Measurements from ENCODE around the gene PALM.
"Not testable (repeated sequence)": the region's sequence is repeated elsewhere in the genome, so short reads cannot be mapped to it uniquely, and the experiment has no call there.

PALM gene

GRCh38 chr19:703651-704446 lies 4.9 kb upstream of the PALM start:
- peak; percentile 54 for DNase-seq (ENCODE audit: low read depth, low spot score)

GRCh38 chr19:704447-704741 lies 4.3 kb upstream of the PALM start:
- DNase-seq (ENCODE audit: low read depth, low spot score), result no peak

GRCh38 chr19:709196-709964 lies 645 bp downstream of the PALM start:
- DNase-seq (ENCODE audit: low read depth, low spot score), result peak; percentile 40

- DNase-seq (ENCODE audit: low read depth, low spot score), result peak; percentile 48
Measured at GRCh38 chr19:709965-710571, 1.3 kb downstream of the PALM start.

- DNase-seq (ENCODE audit: low read depth, low spot score), result peak; percentile 86
Measured at GRCh38 chr19:710767-711166, 2.0 kb downstream of the PALM start.

GRCh38 chr19:711254-711653 lies 2.5 kb downstream of the PALM start:
- DNase-seq (ENCODE audit: low read depth, low spot score), result no peak

GRCh38 chr19:715347-715746 lies 6.6 kb downstream of the PALM start:
- DNase-seq (ENCODE audit: low read depth, low spot score), result no peak

- DNase-seq (ENCODE audit: low read depth, low spot score), result no peak
Measured at GRCh38 chr19:718251-718951, 9.7 kb downstream of the PALM start.

GRCh38 chr19:718991-719512 lies 10.3 kb downstream of the PALM start:
- peak; percentile 67 for DNase-seq (ENCODE audit: low read depth, low spot score)

GRCh38 chr19:719636-720344 lies 11.1 kb downstream of the PALM start:
- DNase-seq (ENCODE audit: low read depth, low spot score), result peak; percentile 62

- DNase-seq (ENCODE audit: low read depth, low spot score), result peak; percentile 35
Measured at GRCh38 chr19:720345-721160, 11.8 kb downstream of the PALM start.

GRCh38 chr19:722553-723101 lies 13.9 kb downstream of the PALM start:
- no peak for DNase-seq (ENCODE audit: low read depth, low spot score)

- DNase-seq (ENCODE audit: low read depth, low spot score), result no peak
Measured at GRCh38 chr19:723247-723646, 14.5 kb downstream of the PALM start.

GRCh38 chr19:723714-724113 lies 15.0 kb downstream of the PALM start:
- no peak for DNase-seq (ENCODE audit: low read depth, low spot score)

GRCh38 chr19:725461-726089 lies 16.8 kb downstream of the PALM start:
- DNase-seq (ENCODE audit: low read depth, low spot score), result no peak

- DNase-seq (ENCODE audit: low read depth, low spot score), result no peak
Measured at GRCh38 chr19:726993-727956, 18.5 kb downstream of the PALM start.

GRCh38 chr19:728011-728410 lies 19.3 kb downstream of the PALM start:
- DNase-seq (ENCODE audit: low read depth, low spot score), result no peak

- not testable (repeated sequence) for DNase-seq (ENCODE audit: low read depth, low spot score)
Measured at GRCh38 chr19:729564-729963, 20.8 kb downstream of the PALM start.

Data from astrocyte of the hippocampus (primary cell).